ENCODE measurements around the gene C1QTNF1.

Gene C1QTNF1

GRCh38 chr17:79033046-79033616 lies 9.2 kb downstream of the C1QTNF1 start:
- H3K4me3 ChIP-seq (replicated peaks in 1 of 2; ENCODE audit: low read depth in 2 of 2, low read length in 2 of 2) = no peak overlapping the region
- TF ChIP-seq CTCF (IDR thresholded peaks at IDR 0.05; ENCODE audit: low read depth, low read length) = no peak
- DNase-seq (ENCODE audit: low read depth in 2 of 2) = no peak

- DNase-seq (ENCODE audit: low read depth in 2 of 2) = peak in 1 of 2 donors; percentile 72
- no peak overlapping the region for H3K4me3 ChIP-seq (replicated peaks in 1 of 2; ENCODE audit: low read depth in 2 of 2, low read length in 2 of 2)
- no peak for TF ChIP-seq CTCF (IDR thresholded peaks at IDR 0.05; ENCODE audit: low read depth, low read length)
These were observed 10.0 kb downstream of the C1QTNF1 start for GRCh38 chr17:79033741-79034501.

GRCh38 chr17:79034931-79035485 lies 11.0 kb downstream of the C1QTNF1 start:
- DNase-seq (ENCODE audit: low read depth in 2 of 2) = no peak
- no peak overlapping the region for H3K4me3 ChIP-seq (replicated peaks in 1 of 2; ENCODE audit: low read depth in 2 of 2, low read length in 2 of 2)
- TF ChIP-seq CTCF (IDR thresholded peaks at IDR 0.05; ENCODE audit: low read depth, low read length) = no peak

GRCh38 chr17:79035686-79036085 lies 11.7 kb downstream of the C1QTNF1 start:
- no peak overlapping the region for H3K4me3 ChIP-seq (replicated peaks in 1 of 2; ENCODE audit: low read depth in 2 of 2, low read length in 2 of 2)
- DNase-seq (ENCODE audit: low read depth in 2 of 2) = no peak
- TF ChIP-seq CTCF (IDR thresholded peaks at IDR 0.05; ENCODE audit: low read depth, low read length) = no peak

GRCh38 chr17:79036181-79036580 lies 12.2 kb downstream of the C1QTNF1 start:
- no peak overlapping the region for H3K4me3 ChIP-seq (replicated peaks in 1 of 2; ENCODE audit: low read depth in 2 of 2, low read length in 2 of 2)
- TF ChIP-seq CTCF (IDR thresholded peaks at IDR 0.05; ENCODE audit: low read depth, low read length) = no peak
- no peak for DNase-seq (ENCODE audit: low read depth in 2 of 2)

GRCh38 chr17:79036596-79036995 lies 12.6 kb downstream of the C1QTNF1 start:
- no peak for TF ChIP-seq CTCF (IDR thresholded peaks at IDR 0.05; ENCODE audit: low read depth, low read length)
- H3K4me3 ChIP-seq (replicated peaks in 1 of 2; ENCODE audit: low read depth in 2 of 2, low read length in 2 of 2) = no peak overlapping the region
- peak; percentile 95 for DNase-seq (ENCODE audit: low read depth in 2 of 2)

Measured in cardiac fibroblast (primary cell).